SU-DHL-6 (cell line): Measurements from ENCODE around the gene SLC22A3.

Experiments
- CTCF ChIP-seq: fragments of 200-600 bp; sonication (generic); IDR thresholded peaks from one replicate; pipeline ENCODE4 v1.5.1; 2017; ENCODE audit warnings: antibody characterized with exemption, mild to moderate bottlenecking, low read length, moderate library complexity; ENCODE audit not compliant: insufficient read depth, poor library complexity, severe bottlenecking
- EZH2phosphoT487 ChIP-seq: fragments of 200-600 bp; sonication (generic), shearing (Covaris generic); conservative IDR thresholded peaks from 2 replicates; pipeline ENCODE4 v1.6.1; 2018; ENCODE audit warnings: mild to moderate bottlenecking, antibody characterized with exemption, low read length, moderate library complexity, mixed read lengths

DNA sequence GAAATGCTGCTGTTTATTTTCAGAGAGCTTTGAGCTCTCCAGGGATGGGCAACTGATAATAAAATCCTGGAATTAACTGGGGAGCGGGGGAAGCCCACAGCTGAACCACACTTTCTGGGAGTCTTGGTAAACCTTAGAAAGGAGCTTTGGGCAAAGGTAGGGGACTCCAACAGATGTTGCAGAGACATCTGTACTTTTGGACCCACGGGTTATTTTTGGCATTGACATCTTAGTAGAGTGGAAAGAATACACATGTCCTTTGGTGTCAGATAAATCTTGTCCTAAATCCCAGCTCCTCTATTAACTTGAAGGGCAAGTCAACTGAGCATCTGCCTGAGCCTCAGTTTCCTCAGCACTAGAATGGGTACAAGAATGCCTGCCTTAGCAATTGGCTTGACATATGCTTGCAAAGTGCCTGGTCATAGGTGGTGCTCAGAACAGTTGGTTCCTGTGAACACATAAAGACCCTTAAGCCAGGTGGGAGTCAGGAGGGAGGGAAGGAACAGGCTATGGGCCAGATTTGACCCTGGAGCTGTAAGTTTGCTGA, 5.8 kb downstream of the SLC22A3 start:
- no peak for TF ChIP-seq CTCF
- no peak for TF ChIP-seq EZH2phosphoT487
